ENCODE data around the gene DHRS4.
"Not testable (repeated sequence)": the region's sequence is repeated elsewhere in the genome, so short reads cannot be mapped to it uniquely, and the experiment has no call there.

The DHRS4 gene

GRCh38 chr14:23941230-23941629, 12.3 kb upstream of the DHRS4 start:
- no peak for DNase-seq (ENCODE audit: low spot score)

GRCh38 chr14:23941669-23942068, 11.9 kb upstream of the DHRS4 start:
- no peak for DNase-seq (ENCODE audit: low spot score)

GRCh38 chr14:23942587-23942986, 11.0 kb upstream of the DHRS4 start:
- DNase-seq (ENCODE audit: low spot score), result no peak

GRCh38 chr14:23949069-23949468, 4.5 kb upstream of the DHRS4 start:
- not testable (repeated sequence) for DNase-seq (ENCODE audit: low spot score)

- no peak for DNase-seq (ENCODE audit: low spot score)
These were observed 3.0 kb upstream of the DHRS4 start for GRCh38 chr14:23950411-23951135.

GRCh38 chr14:23951136-23951466, 2.5 kb upstream of the DHRS4 start:
- DNase-seq (ENCODE audit: low spot score), result not testable (repeated sequence)

GRCh38 chr14:23951590-23952201, 1.9 kb upstream of the DHRS4 start:
- peak; percentile 53 for DNase-seq (ENCODE audit: low spot score)

GRCh38 chr14:23953116-23953463, 480 bp upstream of the DHRS4 start:
- DNase-seq (ENCODE audit: low spot score), result not testable (repeated sequence)

GRCh38 chr14:23954279-23954614, 677 bp downstream of the DHRS4 start:
- not testable (repeated sequence) for DNase-seq (ENCODE audit: low spot score)

- DNase-seq (ENCODE audit: low spot score), result peak; percentile 30
These were observed 1.4 kb downstream of the DHRS4 start for GRCh38 chr14:23954965-23955364.

- DNase-seq (ENCODE audit: low spot score), result not testable (repeated sequence)
These were observed 2.2 kb downstream of the DHRS4 start for GRCh38 chr14:23955811-23956210.

- not testable (repeated sequence) for DNase-seq (ENCODE audit: low spot score)
These were observed 4.5 kb downstream of the DHRS4 start for GRCh38 chr14:23957913-23958569.

GRCh38 chr14:23960899-23961298, 7.3 kb downstream of the DHRS4 start:
- DNase-seq (ENCODE audit: low spot score), result not testable (repeated sequence)

- DNase-seq (ENCODE audit: low spot score), result not testable (repeated sequence)
These were observed 8.1 kb downstream of the DHRS4 start for GRCh38 chr14:23961704-23962103.

GRCh38 chr14:23969130-23969480, 15.5 kb downstream of the DHRS4 start:
- DNase-seq (ENCODE audit: low spot score), result not testable (repeated sequence)

- not testable (repeated sequence) for DNase-seq (ENCODE audit: low spot score)
These were observed 16.1 kb downstream of the DHRS4 start for GRCh38 chr14:23969481-23970282.

- DNase-seq (ENCODE audit: low spot score), result not testable (repeated sequence)
These were observed 16.7 kb downstream of the DHRS4 start for GRCh38 chr14:23970283-23970659.

- not testable (repeated sequence) for DNase-seq (ENCODE audit: low spot score)
These were observed 19.6 kb downstream of the DHRS4 start for GRCh38 chr14:23973178-23973577.

- DNase-seq (ENCODE audit: low spot score), result not testable (repeated sequence)
These were observed 20.5 kb downstream of the DHRS4 start for GRCh38 chr14:23974041-23974440.

- DNase-seq (ENCODE audit: low spot score), result not testable (repeated sequence)
These were observed 23.6 kb downstream of the DHRS4 start for GRCh38 chr14:23977208-23977607.

GRCh38 chr14:23981951-23982813, 28.6 kb downstream of the DHRS4 start:
- not testable (repeated sequence) for DNase-seq (ENCODE audit: low spot score)

All from Ammon's horn (tissue), 1 donor.